Right lobe of liver (tissue), 6 donors: ENCODE data around the gene CDIPT. TPM values are rescaled to one million over a fixed set of nuclear protein-coding genes. Genes with fewer than 3 reads are reported as not detected.

ENCODE experiments used
- ATAC-seq, 4 donors: fragments of 200-7000 bp; cut with Tn5 transposase; one replicate each; pipeline ENCODE4 v1.9.1; 2020; ENCODE audit warnings: mild to moderate bottlenecking in 4 of 4, moderate library complexity in 4 of 4
- DNase-seq, 3 donors: peaks; one replicate each; pipeline ENCODE4 v3.0.0-alpha.2; 2020
- H3K27ac ChIP-seq, 3 donors: fragments of 200-600 bp; one replicate each; pipeline ENCODE4 v1.8.0; 2022
- H3K27me3 ChIP-seq, 2 donors: fragments of 200-600 bp; one replicate each; pipeline ENCODE4 v1.8.0; 2022
- H3K36me3 ChIP-seq, 4 donors: fragments of 200-600 bp; sonication (generic) in 1 of 4; one replicate each; pipeline versions ENCODE4 v1.5.1 to v1.8.0; 2017 to 2022; ENCODE audit warnings: control low read depth in 1 of 4
- H3K4me1 ChIP-seq, 4 donors: fragments of 200-600 bp; sonication (generic) in 1 of 4; one replicate each; pipeline versions ENCODE4 v1.5.1 to v1.8.0; 2017 to 2022; ENCODE audit warnings: control low read depth in 1 of 4
- H3K4me3 ChIP-seq, 3 donors: fragments of 200-600 bp; one replicate each; pipeline ENCODE4 v1.8.0; 2022
- H3K9me3 ChIP-seq, 4 donors: fragments of 200-600 bp; sonication (generic) in 1 of 4; one replicate each; pipeline versions ENCODE4 v1.5.1 to v1.8.0; 2017 to 2022; ENCODE audit warnings: control low read depth in 1 of 4
- POLR2A ChIP-seq: fragments of 450-650 bp; IDR thresholded peaks from one replicate; pipeline ENCODE4 v1.6.1; 2017; ENCODE audit warnings: antibody characterized with exemption, mild to moderate bottlenecking
- WGBS: methylation state at CpG from one replicate; pipeline ENCODE4 v1.1.6; 2018; ENCODE audit warnings: low coverage, low lambda C conversion rate; ENCODE audit not compliant: insufficient coverage; ENCODE audit errors: missing lambda C conversion rate; 5-methylcytosine and 5-hydroxymethylcytosine counted together
- intact Hi-C, 2 donors: fragments of 100-400 bp; cut with DNase I; formaldehyde crosslinking; loops; one replicate each; pipeline versions ENCODE4 v1.11.2 to v1.14.1; 2022
- total RNA-seq, 6 experiments: library from RNA; depleted of rRNA in 2 of 6; stranded (reverse); fragments of >200 nt in 2 of 6; fragmentation: NEBNext Ultra II Directional in 3 of 6; extraction: Animal tissue kit (Norgen Biotek cat#: 25700) in 3 of 6; gene quantifications; one replicate each; pipeline versions ENCODE4 v1.1.0 to v1.2.4, GENCODE V29; 2016 to 2023
- TF ChIP-seq, protein P1 (sequence below), 4 donors: fragments of 200-600 bp in 3 of 4; fragments of 450-650 bp in 1 of 4; IDR thresholded peaks; one replicate each; pipeline versions ENCODE4 v1.5.1 to v1.8.0; 2016 to 2022; ENCODE audit warnings: antibody characterized with exemption in 4 of 4, mild to moderate bottlenecking in 2 of 4
- donor health status: DM: no; HTN: yes; CAD: no.
- donor health status: DM: no; HTN: no; CAD: no.
- donor health status: DM: no; HTN: no; CAD: no.
- donor health status: DM: no; HTN: yes; CAD: no.
- donor health status: DM: no; HTN: yes; CAD: no.

The CDIPT gene
- total RNA-seq, 6 experiments from 2014 or later = 35.1 to 96.6 (median 58.2) TPM

DNA sequence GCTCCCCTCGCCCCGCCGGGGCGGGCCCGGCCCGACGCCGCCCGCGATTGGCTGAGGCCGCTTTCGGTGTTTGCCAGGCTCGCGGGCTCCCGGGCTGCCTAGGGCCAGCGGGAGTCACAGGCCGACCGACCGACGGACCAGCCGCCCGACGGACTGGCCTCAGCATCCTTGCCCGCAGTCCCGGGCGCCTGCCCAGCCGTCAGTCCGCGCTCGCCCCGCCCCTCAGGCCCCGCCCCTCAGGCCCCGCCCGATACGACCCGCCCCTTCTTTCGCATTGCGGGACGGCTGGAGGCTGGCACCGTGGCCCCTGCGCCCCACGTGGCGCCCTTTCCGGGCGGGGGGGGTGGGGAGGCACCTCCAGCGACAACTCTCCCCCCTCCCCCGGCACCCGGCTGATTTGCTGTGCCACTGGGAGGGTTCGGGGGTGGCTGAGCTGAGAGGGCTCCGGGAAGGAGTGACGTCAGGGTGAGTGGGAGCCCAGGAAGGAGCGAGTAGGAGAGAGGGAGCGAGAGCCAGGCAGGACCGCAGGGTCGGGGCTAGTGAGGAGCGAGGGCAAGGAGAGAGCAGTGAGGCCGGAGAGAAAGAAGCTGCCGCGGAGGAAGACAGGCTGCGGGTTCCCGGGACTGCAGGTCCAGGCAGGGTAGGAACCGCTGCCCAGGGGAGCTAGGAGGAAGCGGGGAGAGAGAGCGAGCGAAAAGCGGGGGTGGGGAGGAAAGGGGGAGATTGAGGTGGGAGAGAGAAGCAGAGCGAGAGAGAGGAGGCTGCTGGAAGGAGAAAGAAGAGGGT, 37.3 kb upstream of the CDIPT start, which contains the start of gene ASPHD1:
Gene ASPHD1, plus strand, starts transcription at position 387 of the 786 bp plus-strand sequence. CDS start 484 bp downstream, outside the sequence.
- H3K27ac ChIP-seq = no peak within 1 kb of the TSS
- peak; percentile 83 to 93 (median 86) for ATAC-seq
- WGBS = 3% methylated on average over 30 of the region's 67 CpGs
- intact Hi-C loops = no loop called here
- no peaks in the 10 kb centered on the region for H3K27me3 ChIP-seq
- H3K9me3 ChIP-seq = no peaks in the 10 kb centered on the region
- no peaks in the 10 kb centered on the region for H3K4me1 ChIP-seq
- peak; percentile 71 to 73 (median 72) for DNase-seq
- no peaks in the 10 kb centered on the region for H3K36me3 ChIP-seq
- peak within 1 kb of the TSS; percentile 51 to 57 (median 56) for H3K4me3 ChIP-seq
- TF ChIP-seq, protein P1, sequence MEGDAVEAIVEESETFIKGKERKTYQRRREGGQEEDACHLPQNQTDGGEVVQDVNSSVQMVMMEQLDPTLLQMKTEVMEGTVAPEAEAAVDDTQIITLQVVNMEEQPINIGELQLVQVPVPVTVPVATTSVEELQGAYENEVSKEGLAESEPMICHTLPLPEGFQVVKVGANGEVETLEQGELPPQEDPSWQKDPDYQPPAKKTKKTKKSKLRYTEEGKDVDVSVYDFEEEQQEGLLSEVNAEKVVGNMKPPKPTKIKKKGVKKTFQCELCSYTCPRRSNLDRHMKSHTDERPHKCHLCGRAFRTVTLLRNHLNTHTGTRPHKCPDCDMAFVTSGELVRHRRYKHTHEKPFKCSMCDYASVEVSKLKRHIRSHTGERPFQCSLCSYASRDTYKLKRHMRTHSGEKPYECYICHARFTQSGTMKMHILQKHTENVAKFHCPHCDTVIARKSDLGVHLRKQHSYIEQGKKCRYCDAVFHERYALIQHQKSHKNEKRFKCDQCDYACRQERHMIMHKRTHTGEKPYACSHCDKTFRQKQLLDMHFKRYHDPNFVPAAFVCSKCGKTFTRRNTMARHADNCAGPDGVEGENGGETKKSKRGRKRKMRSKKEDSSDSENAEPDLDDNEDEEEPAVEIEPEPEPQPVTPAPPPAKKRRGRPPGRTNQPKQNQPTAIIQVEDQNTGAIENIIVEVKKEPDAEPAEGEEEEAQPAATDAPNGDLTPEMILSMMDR (IDR thresholded peaks at IDR 0.05) = no peak
- no peak for TF ChIP-seq POLR2A

- Histone ChIP-seq H3K9me3 (no peaks in the 10 kb centered on the region), H3K36me3 (no peaks in the 10 kb centered on the region), H3K27ac (no peak within 1 kb of the TSS), H3K4me3 (peak within 1 kb of the TSS; percentile 51 to 57 (median 56)), H3K27me3 (no peaks in the 10 kb centered on the region), H3K4me1 (no peaks in the 10 kb centered on the region)
- ATAC-seq (peak in 2 of 4 donors; percentile 23 to 35), DNase-seq (peak in 1 of 3 donors; percentile 34)
- TF ChIP-seq, protein P1 (IDR thresholded peaks at IDR 0.05) = no peak
- no peak for TF ChIP-seq POLR2A
- intact Hi-C loops = no loop called here
- 2% methylated on average over 27 of the region's 29 CpGs for WGBS
Observed at GRCh38 chr16:29899516-29900101, 36.6 kb upstream of the CDIPT start, which contains the start of gene SEZ6L2. SEZ6L2 (minus strand) TSS chr16:29899550; CDS start chr16:29899019, 531 bp downstream.

DNA sequence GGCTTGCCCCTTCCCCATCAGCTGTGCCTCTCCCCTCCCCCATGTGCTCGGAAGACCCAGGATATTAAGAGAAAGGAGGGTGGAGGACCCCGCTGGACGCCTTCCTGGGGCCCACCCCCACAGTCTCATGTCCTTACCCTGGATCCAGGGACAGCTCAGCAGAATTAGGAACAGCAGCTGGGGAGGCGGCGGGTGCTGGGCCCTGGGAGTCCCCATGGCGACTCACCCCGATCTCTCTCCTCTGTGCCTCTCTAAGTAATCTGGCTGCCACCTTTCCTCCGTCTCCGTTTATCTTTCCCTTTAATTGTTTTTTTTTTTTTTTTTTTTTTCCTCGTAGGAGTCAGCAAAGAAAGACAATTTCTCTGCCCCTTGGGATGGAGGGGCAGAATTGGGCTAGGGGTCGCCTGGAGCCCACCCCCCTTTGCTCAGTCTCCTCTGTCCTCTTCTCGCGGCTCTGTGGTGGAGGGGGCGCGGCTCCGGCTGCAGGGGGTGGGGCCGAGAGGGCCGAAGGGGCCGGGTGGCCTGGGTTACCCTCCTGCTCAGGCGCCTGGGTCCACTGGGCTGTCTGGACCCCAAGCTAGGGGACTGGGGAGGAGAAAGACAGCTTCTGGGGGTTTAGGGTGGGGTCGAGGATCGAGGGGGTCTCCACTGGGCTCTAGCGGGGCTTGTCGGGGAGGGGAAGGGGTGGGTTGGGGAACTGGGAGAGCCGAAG, 35.9 kb upstream of the CDIPT start:
- TF ChIP-seq, protein P1 (IDR thresholded peaks at IDR 0.05) = no peak
- TF ChIP-seq POLR2A = no peak
- DNase-seq = no peak
- Histone ChIP-seq H3K36me3 (no peaks in the 10 kb centered on the region), H3K27ac (no peak overlapping the region), H3K4me3 (no peak overlapping the region), H3K9me3 (no peaks in the 10 kb centered on the region), H3K4me1 (no peaks in the 10 kb centered on the region), H3K27me3 (no peaks in the 10 kb centered on the region)
- ATAC-seq = no peak
- intact Hi-C loops = no loop called here
- 4% methylated on average over 21 of the region's 25 CpGs for WGBS

DNA sequence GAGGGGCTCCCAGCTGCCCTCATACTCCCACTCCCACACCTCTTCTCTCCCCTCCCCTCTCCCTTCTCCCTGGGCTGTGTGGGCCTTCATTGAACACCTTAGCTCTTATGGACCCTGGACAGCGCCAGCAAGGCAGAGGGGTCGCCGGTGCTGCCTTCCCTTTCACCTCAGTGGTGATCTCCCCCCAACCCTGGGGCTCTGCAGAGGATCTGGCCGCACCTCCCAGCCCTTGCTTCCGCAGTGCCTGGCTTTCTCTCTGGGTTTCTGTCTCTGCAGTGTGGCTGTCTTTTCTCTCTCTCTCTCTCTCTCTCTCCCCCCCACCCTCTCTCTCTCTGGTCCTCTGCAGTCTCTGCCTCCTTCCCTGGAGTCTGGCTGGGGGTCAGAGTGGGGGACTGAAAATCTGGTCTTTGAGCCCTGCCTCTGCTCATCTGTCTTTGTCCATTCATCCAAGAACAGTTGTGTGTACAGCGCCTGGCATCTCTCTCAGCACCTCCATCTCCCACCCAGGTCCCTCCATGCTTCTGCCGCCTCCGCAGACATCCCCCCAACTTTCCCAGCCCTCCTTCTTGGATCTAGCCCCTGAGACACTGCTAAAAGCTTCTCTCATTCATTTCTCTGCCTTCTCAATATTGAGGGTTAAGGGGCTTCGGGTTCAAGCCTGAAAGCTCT, 35.2 kb upstream of the CDIPT start:
- Histone ChIP-seq H3K4me1 (no peaks in the 10 kb centered on the region), H3K36me3 (no peaks in the 10 kb centered on the region), H3K27ac (no peak overlapping the region), H3K27me3 (no peaks in the 10 kb centered on the region), H3K4me3 (no peak overlapping the region), H3K9me3 (no peaks in the 10 kb centered on the region)
- DNase-seq = no peak
- WGBS = 5% methylated on average over 9 of the region's 9 CpGs
- intact Hi-C loops = no loop called here
- TF ChIP-seq POLR2A = no peak
- TF ChIP-seq, protein P1 (IDR thresholded peaks at IDR 0.05) = no peak
- ATAC-seq = no peak
